ENCODE data around the gene THYN1. TPM values are rescaled to one million over a fixed set of nuclear protein-coding genes. Genes with fewer than 3 reads are reported as not detected.

The THYN1 gene
- polyA plus RNA-seq, 3 donors from 2014 or later = 92.7 to 116 (median 106) TPM

GRCh38 chr11:134216816-134217215 lies 36.3 kb downstream of the THYN1 start:
- no peak overlapping the region for H3K4me3 Mint-ChIP-seq
- H3K36me3 Mint-ChIP-seq = peaks cover 16 to 25% (median 18%) of the 10 kb centered on the region in 3 donors
- no peak overlapping the region for H3K27ac Mint-ChIP-seq
- peaks cover 0 to under 1% of the 10 kb centered on the region in 2 donors for H3K4me1 Mint-ChIP-seq
- H3K9me3 Mint-ChIP-seq = no peaks in the 10 kb centered on the region
- peaks cover 0 to 3% (median 0%) of the 10 kb centered on the region in 3 donors for H3K27me3 Mint-ChIP-seq (ENCODE audit: low read depth in 3 of 3)
- no peak for DNase-seq

DNA sequence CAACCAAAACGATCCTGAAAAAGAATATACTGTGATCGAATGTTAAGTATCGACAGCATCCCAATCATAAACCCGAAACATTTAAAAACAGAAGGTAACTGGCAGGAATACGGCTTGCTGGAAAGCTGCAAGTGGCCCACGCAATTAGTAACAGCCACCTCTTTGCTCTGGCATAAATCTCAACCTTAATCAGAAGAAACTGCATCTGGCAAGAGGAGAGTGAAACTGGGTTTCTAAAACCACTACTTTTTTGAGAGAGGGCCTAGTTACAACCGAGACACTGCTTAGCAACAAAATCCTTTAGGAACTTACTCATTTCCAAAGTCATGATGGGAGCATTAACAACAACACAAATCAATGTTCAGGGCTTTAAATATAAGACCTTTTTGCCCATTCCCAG lies 37.3 kb downstream of the THYN1 start:
- DNase-seq = no peak
- Mint-ChIP-seq H3K9me3 (no peaks in the 10 kb centered on the region), H3K4me1 (no peaks in the 10 kb centered on the region), H3K27me3 (ENCODE audit: low read depth in 3 of 3) (peaks cover 0 to 3% (median 0%) of the 10 kb centered on the region in 3 donors), H3K36me3 (peaks cover 18 to 25% (median 19%) of the 10 kb centered on the region in 3 donors), H3K4me3 (no peak overlapping the region), H3K27ac (no peak overlapping the region)

DNA sequence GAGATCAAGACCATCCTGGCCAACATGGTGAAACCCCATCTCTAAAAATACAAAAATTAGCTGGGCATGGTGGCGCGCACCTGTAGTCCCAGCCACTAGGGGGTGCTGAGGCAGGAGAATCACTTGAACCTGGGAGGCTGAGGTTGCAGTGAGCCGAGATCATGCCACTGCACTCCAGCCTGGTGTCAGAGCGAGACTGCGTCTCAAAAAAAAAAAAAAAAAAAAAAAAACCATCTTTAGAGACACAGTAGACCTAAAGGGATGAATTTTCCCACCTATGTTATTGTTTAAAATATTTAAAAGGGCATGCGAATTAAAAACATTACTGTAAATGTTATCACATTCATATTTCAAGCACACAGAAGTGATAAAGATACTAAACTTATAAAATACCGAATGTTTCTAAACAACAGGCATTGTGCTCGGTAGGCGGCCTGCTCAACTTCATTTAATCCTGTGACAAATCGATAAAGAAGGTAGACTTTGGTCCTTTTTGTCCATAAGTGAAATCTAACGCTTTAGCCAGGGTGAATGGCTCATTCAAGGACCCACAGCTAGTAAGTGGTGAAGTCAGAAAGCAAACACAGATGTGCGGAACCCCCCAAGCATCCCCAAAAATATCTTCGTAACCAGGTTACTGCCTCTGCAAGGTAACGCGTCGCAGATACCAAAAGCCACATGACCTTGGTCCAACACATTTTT lies 45.5 kb downstream of the THYN1 start:
- Mint-ChIP-seq H3K27ac (no peak overlapping the region), H3K4me1 (no peaks in the 10 kb centered on the region), H3K27me3 (ENCODE audit: low read depth in 3 of 3) (no peaks in the 10 kb centered on the region), H3K36me3 (peaks cover 7 to 47% (median 24%) of the 10 kb centered on the region in 3 donors), H3K9me3 (no peaks in the 10 kb centered on the region), H3K4me3 (no peak overlapping the region)
- DNase-seq = peak; percentile 48 to 66 (median 56)

DNA sequence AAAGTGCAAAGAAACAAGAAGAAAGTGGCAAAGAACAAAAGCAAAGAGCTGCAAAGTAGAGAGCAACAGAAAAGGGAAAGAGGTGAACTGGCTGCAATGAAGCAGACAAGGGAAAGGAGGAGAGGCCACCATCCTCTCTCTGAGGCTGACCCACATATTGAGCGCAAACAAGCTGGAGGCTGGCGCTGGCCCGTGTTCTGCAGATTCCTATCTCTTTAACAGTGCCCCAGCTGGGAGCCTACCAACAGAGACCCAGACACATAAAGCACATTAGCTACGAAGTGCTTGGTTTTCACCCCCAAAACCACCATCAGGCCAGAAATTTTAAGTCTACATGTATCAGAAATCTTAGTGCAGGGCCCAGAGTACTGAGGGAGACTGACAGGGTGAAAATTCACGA lies 47.0 kb downstream of the THYN1 start:
- H3K27me3 Mint-ChIP-seq (ENCODE audit: low read depth in 3 of 3) = no peaks in the 10 kb centered on the region
- H3K9me3 Mint-ChIP-seq = no peaks in the 10 kb centered on the region
- H3K27ac Mint-ChIP-seq = no peak overlapping the region
- H3K36me3 Mint-ChIP-seq = peaks cover 18 to 55% (median 34%) of the 10 kb centered on the region in 3 donors
- no peaks in the 10 kb centered on the region for H3K4me1 Mint-ChIP-seq
- no peak overlapping the region for H3K4me3 Mint-ChIP-seq
- no peak for DNase-seq

DNA sequence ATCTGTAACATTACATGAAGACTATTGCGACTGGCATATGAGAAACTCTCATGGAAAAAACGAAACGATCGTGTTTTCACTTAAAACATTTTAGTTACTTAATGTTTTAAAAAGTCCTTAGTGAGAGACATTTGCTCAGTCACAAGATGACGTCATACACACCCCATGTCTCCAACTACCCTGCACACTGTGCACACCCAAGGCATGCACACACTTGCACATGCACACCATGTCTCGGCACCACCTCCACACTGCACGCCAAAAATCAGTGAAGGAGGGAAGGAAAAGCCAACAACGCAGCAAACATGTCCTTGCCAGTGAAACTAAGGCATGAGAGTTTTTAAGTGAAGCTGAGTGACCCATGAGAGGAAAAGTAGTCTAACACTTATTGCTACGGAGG lies 47.4 kb downstream of the THYN1 start:
- Mint-ChIP-seq H3K27ac (no peak overlapping the region), H3K36me3 (peaks cover 19 to 58% (median 35%) of the 10 kb centered on the region in 3 donors)

DNA sequence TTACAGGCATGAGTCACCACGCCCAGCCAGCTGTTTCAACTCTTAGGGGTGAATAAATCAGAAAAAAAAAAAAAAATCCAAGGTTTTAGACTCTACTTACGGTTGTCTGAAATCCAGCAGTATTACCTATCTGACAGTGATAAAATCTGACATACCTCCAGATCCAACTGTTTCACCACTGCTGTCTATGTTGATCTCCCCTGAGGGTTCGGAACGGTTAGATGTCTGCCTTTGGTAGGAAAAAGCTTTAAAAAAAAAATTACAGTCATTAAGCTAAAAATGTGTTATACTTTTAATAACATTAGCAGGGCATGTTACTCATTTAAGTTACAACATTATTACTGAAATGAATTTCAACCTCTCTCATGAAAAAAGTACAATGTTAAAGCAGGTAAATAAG lies 50.5 kb downstream of the THYN1 start:
- DNase-seq = no peak
- Mint-ChIP-seq H3K27me3 (ENCODE audit: low read depth in 3 of 3) (no peaks in the 10 kb centered on the region), H3K27ac (no peak overlapping the region), H3K4me3 (no peak overlapping the region), H3K36me3 (peaks cover 36 to 72% (median 43%) of the 10 kb centered on the region in 3 donors), H3K9me3 (no peaks in the 10 kb centered on the region), H3K4me1 (no peaks in the 10 kb centered on the region)

More for the DNA sequence above, 47.4 kb downstream of the THYN1 start:
- H3K27me3 Mint-ChIP-seq (ENCODE audit: low read depth in 3 of 3) = no peaks in the 10 kb centered on the region
- H3K4me3 Mint-ChIP-seq = no peak overlapping the region
- H3K9me3 Mint-ChIP-seq = no peaks in the 10 kb centered on the region
- H3K4me1 Mint-ChIP-seq = no peaks in the 10 kb centered on the region
- DNase-seq = no peak

DNA sequence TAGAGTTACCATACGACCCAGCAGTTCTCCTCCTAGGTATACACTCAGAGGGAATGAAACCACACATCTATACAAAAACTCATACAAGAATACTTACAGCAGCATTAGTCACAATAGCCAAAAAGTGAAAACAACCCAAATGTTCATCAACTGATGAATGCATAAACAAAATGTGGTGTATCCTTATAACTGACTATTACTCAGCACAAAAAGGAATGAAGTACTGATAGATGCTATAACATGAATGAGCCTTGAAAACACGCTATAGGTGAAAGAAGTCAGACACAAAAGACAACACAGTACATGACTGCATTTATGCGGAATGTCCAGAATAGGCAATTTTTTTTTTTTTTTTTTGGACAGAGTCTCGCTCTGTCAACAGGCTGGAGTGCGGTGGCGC lies 52.5 kb downstream of the THYN1 start:
- Mint-ChIP-seq H3K4me3 (no peak overlapping the region), H3K27me3 (ENCODE audit: low read depth in 3 of 3) (no peaks in the 10 kb centered on the region), H3K9me3 (no peaks in the 10 kb centered on the region), H3K36me3 (peaks cover 37 to 72% (median 46%) of the 10 kb centered on the region in 3 donors), H3K27ac (no peak overlapping the region), H3K4me1 (peaks cover 5 to 7% of the 10 kb centered on the region in 2 donors)
- no peak for DNase-seq

GRCh38 chr11:134199531-134199930 lies 53.6 kb downstream of the THYN1 start:
- Mint-ChIP-seq H3K4me1 (peaks cover 5 to 7% of the 10 kb centered on the region in 2 donors), H3K27ac (no peak overlapping the region), H3K36me3 (peaks cover 32 to 69% (median 46%) of the 10 kb centered on the region in 3 donors), H3K4me3 (no peak overlapping the region), H3K9me3 (no peaks in the 10 kb centered on the region), H3K27me3 (ENCODE audit: low read depth in 3 of 3) (no peaks in the 10 kb centered on the region)
- no peak for DNase-seq

Other genes starting within 250 kb of the THYN1 start
- 1 to 10 TPM in 2 of 3 donors, not detected in 1; 1.6 to 1.9 TPM for gene JAM3, start 184.3 kb downstream of the THYN1 start, polyA plus RNA-seq
- 10 to 100 TPM in 2 of 3 donors, 1 to 10 TPM in 1; 6.9 to 16.7 (median 11.4) TPM for gene NCAPD3, start 29.4 kb downstream of the THYN1 start, polyA plus RNA-seq
- 100 to 1,000 TPM in 1 of 3 donors, 10 to 100 TPM in 2; 76.2 to 110 (median 78.1) TPM for gene VPS26B, start 28.7 kb downstream of the THYN1 start, polyA plus RNA-seq
- 10 to 100 TPM; 16.3 to 34.4 (median 22.7) TPM for gene ACAD8, start 216 bp upstream of the THYN1 start, polyA plus RNA-seq
- gene GLB1L3, start 23.0 kb upstream of the THYN1 start, polyA plus RNA-seq = not detected
- 1 to 10 TPM in 2 of 3 donors, not detected in 1; 1.4 to 1.7 TPM for gene GLB1L2, start 78.6 kb upstream of the THYN1 start, polyA plus RNA-seq
- 1 to 10 TPM in 1 of 3 donors, under 1 TPM in 2; 0.09 to 1.8 (median 0.24) TPM for gene B3GAT1, start 158.9 kb upstream of the THYN1 start, polyA plus RNA-seq

Data from immature natural killer cell (primary cell).